GM18505 (cell line): Measurements from ENCODE around the gene ZNF337.
A peak's percentile ranks its signal among the peaks of the same experiment; 100 is the strongest.
"Not testable (repeated sequence)": the region's sequence is repeated elsewhere in the genome, so short reads cannot be mapped to it uniquely, and the experiment has no call there.

ENCODE experiments used
- ATAC-seq: cut with Tn5 transposase; IDR thresholded peaks from one replicate; pipeline ENCODE4 v1.9.1; 2021; ENCODE audit not compliant: unreplicated experiment
- POLR2A ChIP-seq: IDR thresholded peaks from 4 replicates; pipeline ENCODE4 v1.6.1; 2011; ENCODE audit warnings: borderline replicate concordance; ENCODE audit not compliant: insufficient read depth, insufficient read length; ENCODE audit errors: extremely low read depth

The ZNF337 gene

DNA sequence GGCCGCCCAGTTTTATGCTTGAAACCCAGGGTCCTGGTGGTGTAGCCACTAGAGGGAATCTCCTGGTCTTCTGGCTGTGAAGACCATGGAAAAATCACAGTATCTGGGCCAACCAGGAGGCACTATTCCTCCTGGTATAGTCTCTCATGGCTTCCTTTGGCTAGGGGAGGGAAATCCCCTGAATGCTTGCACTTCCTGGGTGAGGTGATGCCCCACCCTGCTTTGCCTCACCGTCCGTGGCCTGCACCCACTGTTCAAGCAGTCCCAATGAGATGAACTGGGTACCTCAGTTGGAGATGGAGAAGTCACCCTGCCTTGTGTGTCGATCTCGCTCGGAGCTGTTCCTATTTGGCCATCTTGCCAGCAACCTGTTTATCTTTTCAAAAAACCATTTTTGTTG lies 10.1 kb upstream of the ZNF337 start:
- ATAC-seq, result no peak
- no peak for TF ChIP-seq POLR2A

DNA sequence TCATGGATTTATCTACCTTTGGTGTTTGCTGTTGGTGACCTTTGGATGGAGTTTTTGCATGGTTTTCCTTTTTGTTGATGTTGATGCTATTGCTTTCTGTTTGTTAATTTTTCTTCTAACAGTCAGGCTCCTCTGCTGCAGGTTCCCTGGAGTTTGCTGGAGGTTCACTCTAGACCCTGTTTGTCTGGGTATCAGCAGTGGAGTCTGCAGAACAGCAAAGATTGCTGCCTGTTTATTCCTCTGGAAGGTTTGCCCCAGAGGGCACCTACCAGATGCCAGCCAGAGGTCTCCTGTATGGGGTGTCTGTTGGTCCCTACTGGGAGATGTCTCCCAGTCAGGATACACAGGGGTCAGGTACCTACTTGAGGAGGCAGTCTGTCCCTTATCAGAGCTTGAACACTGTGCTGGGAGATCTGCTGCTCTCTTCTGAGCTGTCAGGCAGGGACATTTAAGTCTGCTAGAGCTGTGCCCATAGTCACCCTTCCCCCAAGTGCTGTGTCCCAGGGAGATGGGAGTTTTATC lies 9.2 kb upstream of the ZNF337 start:
- no peak for TF ChIP-seq POLR2A
- ATAC-seq, result no peak

DNA sequence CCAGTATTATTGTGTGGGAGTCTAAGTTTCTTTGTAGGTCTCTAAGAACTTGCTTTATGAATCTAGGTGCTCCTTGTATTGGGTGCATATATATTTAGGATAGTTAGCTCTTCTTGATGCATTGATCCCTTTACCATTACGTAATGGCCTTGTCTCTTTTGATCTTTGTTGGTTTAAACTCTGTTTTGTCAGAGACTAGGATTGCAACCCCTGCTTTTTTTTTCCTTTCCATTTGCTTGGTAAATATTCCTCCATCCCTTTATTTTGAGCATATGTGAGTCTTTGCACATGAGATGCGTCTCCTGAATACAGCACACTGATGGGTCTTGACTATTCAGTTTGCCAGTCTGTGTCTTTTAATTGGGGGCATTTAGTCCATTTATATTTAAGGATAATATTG lies 7.7 kb upstream of the ZNF337 start:
- not testable (repeated sequence) for ATAC-seq

DNA sequence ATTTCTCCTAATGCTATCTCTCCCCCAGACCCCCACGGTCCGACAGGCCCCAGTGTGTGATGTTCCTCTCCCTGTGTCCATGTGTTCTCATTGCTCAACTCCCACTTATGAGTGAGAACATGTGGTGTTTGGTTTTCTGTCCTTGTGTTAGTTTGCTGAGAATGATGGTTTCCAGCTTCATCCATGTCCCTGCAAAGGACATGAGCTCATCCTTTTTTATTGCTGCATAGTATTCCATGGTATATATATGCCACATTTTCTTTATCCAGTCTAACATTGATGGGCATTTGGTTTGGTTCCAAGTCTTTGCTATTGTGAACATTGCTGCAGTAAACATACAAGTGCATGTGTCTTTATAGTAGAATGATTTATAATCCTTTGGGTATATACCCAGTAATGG lies 4.2 kb upstream of the ZNF337 start:
- ATAC-seq, result not testable (repeated sequence)

DNA sequence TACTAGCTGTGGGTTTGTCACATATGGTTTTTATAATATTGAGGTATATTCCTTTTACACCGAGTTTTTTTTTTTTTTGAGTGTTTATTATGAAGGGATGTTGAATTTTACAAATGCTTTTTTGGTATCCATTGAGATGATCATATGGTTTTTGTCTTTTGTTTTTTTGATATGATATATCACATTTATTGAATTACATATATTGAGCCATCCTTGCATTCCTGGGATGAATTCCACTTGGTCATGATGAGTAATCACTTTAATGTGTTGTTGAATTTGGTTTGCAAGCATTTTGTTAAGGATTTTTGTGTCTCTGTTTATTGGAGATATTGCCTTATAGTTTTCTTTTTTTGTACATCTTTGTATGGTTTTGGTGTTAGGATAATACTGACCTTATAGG lies 3.3 kb upstream of the ZNF337 start:
- TF ChIP-seq POLR2A, result no peak
- no peak for ATAC-seq

DNA sequence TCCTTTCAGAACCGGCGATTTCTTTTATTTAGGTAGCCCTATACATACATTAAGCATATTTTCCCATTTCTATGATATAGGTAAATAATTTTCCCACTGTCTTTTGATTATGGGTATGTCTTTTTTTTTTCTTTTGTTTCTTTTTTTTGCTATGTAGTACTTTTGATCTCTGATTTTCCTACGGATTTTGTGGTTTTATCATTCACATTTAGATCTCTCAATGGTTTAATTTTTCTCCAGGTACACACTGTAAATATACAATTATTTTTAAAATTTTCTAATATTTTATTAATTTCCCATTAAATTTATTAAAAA lies 436 bp upstream of the ZNF337 start:
- no peak for ATAC-seq
- no peak for TF ChIP-seq POLR2A

DNA sequence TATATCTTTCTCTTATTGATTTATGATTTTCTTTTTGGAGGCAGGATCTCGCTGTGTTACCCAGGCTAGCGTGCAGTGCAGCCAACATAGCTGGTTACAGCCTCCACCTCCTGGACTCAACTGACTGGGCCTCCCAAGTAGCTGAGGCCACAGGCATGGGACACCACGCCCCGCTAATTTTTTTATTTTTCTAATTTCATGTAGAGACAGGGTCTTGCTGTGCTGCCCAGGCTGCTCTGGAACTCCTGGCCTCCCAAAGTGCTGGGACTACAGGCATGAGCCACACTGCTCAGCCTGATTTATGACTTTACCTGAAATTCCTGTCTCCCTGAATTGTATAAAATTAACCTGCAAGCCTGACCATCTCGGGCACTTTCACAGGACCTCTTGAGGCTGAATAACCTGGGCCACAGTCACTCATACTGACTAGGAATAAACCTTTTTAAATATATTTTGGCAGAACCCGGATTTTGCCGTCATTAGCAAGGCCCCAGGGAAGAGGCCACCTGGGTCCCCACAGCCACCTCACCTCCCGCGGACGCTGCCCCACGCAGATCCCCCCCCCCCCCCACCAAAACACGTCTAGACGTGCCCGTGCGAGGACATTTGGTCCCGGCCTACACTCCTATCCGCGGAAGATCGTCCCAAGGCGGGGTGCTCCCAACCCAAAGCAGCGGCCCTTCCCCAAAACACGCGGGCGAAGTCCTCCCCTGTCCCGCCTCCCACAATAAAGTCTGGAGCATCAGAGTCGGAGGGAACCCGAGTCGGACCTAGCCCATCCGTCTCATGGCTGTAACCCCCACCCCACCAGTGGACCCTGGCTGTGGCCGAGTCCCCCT lies 902 bp downstream of the ZNF337 start:
- no peak for TF ChIP-seq POLR2A
- no peak for ATAC-seq

DNA sequence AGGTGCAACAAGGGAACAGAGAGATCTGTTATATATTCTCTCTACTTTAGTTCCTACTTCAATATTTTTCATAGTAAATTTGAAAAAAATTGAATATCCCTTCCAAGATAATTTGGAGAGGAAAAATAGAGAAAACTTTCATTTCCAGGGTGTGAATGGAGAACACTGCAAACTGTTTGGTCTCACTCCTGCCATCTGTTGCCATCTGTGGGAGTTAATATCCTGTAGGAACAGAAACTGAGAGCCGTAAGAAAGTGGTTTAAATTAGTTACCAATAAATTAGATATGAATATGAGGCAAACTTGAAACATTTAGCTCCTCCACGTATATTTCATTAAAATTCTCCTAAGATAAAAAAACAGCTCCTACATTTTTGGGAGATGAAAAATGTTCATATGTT lies 4.2 kb downstream of the ZNF337 start:
- no peak for TF ChIP-seq POLR2A
- no peak for ATAC-seq

DNA sequence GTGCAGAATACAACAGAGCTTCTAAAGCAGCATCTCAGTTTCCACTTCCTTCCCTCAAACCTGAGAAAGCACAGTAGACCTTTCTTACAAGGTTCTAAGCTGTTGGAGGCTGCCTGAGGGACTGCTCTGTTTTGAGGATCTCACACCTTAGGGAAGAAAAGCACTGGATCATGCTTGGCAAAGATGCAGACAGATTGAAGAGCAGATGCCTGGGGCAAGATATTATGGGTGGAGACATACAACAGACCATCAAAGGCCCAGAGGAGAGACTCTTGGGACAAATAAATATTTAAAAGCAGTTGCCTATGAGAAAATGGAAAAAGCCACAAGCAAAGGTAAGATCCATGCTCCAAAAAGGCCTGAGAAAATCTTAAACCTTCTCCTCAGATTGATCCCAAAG lies 6.2 kb downstream of the ZNF337 start:
- no peak for TF ChIP-seq POLR2A
- no peak for ATAC-seq

DNA sequence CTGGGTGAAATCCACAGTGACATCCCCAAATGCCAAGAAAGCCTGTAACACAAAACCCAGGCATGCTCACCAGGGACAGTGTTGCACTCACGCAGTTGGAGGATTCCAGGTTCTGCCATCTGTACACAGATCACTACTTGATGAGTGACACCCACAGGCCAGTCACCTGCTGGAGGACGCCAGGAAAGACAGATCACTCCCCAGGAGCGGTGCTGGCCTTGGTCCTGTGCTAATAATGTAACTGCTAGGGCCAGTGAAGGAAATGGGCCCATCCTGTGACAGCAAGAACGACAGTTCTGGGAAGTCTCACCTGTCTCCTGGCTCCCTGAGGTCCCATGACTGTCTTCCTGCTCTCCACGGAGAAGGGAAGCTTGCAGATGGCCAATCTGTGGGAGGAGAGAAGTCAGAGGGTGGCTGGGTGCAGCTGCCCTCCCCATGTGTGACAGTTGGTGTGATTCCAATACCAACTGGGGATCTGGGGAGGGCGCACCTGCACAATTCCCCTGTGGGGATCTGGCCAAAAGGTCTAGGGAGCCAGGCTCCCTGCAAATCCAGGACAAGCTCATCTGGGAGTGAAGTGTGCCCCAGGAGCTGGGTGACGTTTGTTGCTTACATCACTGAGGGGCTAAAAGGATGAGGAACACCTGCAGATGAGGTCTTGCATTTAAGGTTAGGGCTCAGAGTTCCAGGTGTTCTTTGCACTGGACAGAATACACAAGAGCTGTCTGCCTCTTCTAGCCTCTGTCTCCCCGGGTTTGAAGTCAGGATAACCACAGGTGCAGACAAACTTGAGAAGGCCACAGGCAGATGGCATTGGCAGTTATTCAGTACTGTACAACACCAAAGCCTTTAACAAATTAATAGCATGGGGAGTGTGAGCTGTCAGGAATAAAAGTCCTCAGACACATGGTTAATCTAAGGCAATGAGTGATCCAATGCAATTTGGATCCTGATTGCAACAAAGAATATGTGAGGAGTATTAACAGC lies 10.3 kb downstream of the ZNF337 start:
- no peak for TF ChIP-seq POLR2A
- ATAC-seq, result no peak

DNA sequence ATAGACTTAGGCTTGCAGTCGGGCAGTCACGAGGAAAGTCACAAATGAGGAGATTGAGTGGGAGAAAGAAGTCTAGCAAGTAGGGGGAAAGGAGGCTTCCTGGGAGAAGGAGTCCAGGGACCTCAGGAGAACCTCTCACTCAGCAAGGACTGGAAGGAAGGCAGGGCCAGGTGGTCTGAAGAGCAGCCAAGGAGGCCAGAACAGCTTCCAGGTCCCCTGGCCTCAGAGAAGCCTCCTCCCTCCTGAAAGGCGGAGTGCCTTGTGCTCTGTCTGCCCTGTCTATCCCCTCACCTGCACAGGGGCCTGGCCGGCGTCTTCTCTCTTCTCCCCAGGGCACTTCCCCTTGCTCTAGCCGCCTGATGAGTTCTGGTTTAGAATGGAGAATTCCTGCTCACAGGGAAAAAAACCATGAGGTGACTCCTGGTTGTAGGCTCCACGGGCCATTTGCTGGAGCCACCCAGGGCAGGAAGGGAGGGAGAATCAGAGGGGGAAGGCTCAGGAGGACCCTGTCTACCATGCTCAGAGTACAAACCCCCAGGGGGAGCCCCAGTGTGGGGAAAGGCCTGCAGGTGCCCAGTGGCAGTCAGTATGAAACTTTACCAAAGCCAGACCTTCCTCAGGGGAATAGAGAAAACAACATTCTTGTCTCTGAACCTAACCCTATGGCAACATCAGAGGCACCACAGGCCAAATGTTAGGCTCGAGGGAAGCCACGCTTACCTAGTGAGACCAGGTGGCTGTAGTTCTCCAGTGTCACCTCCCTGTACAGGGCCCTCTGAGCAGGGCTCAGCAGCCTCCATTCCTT lies 11.2 kb downstream of the ZNF337 start:
- ATAC-seq, result peak; percentile 75
- no peak for TF ChIP-seq POLR2A

DNA sequence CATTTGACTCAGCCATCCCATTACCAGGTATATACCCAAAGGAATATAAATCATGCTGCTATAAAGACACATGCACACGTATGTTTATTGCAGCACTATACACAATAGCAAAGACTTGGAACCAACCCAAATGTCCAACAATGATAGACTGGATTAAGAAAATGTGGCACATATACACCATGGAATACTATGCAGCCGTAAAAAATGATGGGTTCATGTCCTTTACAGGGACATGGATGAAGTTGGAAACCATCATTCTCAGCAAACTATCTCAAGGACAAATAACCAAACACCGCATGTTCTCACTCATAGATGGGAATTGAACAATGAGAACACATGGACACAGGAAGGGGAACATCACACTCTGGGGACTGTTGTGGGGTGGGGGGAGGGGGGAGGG lies 12.8 kb downstream of the ZNF337 start:
- ATAC-seq, result not testable (repeated sequence)

DNA sequence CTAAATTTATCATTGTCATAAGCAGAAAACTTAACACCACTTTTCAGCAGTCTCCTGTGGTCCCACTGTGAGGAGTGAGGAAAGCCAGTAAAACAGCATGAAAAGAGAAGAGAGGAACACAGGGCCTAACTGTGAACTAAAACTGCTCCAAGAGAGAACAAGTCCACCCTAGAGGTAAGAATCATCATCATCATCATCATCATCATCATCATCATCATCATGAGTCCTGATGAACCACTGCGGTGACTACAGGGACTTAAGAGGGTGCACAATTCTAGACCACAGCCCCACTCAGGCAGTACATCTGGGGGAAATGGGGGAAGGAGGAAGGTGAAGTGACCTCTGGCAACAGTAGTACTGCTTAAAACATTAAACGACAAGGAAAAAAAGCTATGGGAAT lies 13.6 kb downstream of the ZNF337 start:
- TF ChIP-seq POLR2A, result no peak

DNA sequence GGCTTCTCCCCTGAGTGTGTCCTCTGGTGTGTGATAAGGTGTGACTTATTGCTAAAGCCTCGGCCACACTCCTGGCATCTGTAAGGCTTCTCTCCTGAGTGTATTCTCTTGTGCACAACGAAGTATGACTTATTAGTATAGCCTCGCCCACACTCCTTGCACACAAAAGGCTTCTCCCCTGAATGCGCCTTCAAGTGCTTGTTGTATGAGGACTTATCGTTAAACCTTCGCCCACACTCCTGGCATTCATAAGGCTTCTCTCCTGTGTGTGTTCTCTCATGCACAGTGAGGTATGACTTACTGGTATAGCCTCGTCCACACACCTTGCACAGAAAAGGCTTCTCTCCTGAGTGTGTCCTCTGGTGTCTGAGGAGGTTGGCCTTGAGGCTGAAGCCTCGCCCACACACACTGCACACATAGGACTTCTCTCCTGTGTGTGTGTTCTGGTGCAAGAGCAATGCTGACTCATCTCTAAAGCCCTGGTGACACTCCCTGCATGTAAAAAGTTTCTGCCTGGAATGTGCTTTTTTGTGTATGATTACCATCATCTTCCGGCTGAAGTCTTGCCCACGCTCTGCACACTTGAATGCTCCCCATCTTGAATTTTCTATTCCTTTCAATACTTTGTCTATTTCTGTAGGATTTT lies 20.4 kb downstream of the ZNF337 start:
- TF ChIP-seq POLR2A, result no peak
- ATAC-seq, result no peak

More for the DNA sequence above, 13.6 kb downstream of the ZNF337 start:
- no peak for ATAC-seq
